ENCODE results near the gene PTER.

Gene PTER, protein sequence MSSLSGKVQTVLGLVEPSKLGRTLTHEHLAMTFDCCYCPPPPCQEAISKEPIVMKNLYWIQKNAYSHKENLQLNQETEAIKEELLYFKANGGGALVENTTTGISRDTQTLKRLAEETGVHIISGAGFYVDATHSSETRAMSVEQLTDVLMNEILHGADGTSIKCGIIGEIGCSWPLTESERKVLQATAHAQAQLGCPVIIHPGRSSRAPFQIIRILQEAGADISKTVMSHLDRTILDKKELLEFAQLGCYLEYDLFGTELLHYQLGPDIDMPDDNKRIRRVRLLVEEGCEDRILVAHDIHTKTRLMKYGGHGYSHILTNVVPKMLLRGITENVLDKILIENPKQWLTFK

DNA sequence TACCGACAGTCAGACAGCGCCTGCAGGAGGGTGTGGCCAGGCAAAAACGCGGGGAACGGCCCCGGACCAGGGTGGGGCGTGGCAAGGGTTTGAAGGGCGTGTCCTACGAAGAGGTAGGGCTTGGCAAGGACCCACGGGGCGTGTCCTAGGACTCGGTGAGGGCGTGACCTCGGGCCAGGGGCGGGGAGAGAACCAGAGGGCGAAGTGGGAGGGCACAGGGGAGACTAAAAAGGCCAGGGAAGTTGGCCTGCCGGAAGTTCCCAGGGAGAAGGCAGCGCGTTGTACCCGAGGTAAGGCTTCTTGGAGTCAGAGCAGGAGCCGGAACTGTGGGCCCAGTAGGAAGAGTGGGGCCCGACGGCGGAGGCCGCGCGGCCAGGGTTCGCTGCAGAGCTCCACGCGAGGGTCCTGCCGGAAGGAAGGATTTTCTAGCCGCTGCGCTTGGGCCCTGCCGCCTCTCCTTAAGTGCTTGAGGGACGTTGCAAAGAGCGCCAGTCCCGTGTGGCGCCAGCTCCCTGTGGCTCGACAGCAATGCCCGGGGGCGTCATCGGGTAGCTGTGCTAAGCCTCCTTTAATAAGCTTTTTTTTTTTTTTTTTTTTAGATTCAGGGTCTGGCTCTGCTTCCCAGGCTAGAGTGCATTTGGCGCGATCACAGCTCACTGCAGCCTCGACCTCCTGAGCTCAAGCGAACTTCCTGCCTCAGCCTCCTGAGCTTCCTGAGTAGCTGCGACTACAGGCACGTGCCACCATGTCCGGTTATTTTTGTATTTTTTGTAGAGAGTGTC is at the start of gene PTER:
Gene PTER, plus strand, starts transcription at position 253 of the 782 bp plus-strand sequence. CDS start 47,375 bp downstream, outside the sequence.
- peak; percentile 98 to 99 for DNase-seq

DNA sequence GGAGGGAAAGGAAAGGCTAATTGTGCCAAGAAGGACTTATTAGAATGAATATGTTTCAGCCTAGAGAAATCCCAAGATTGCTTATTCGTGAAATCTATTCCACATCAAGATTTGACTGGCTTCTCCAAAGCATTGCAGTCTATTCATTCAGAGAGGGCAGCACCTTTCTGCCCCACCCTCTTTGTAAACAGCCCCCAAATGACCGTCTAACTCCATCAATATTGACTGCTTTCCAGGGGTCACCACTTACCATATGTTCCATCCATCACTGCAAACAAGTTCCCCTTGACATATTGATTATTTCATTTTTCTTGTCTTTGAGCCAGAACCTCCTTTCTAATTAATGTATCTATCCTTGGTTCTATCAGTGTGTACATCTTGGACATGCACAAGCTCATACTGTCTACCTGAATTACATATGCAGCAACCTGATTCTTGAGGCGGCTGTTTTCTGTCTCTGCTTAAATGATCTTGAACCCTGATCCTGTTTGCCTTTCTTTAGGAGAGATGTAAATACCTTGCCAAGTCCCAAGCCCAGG is 44.2 kb upstream of the PTER start:
- DNase-seq = no peak

DNA sequence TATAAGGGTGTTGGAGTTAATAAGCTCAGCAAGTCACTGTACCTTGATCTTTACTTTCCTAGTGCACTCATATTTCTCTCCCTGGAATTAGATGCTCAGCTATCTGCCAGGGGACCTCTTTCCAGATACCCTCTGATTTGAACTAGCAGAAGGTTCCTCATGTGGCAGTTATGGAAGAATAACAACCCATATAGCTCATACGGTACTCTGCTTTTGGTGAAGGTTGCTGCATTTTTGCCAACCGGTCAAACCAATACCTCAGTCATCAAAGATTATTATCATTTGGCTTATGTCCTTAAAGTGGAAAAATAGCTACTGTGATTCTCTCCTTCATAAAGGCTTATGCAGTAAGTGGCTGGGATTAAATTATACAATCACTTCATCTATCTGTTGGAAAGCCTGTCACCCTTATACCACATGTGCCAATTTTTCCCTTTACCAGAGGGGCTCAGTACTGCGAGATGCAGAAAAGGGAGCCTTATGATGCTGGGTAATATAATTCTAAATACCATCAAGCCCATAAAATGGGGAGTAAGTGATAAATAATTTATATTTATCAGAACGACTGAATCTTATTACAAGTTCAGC is 43.4 kb upstream of the PTER start:
- DNase-seq = no peak

GRCh38 chr10:16401416-16401815 is 35.4 kb upstream of the PTER start:
- DNase-seq = no peak

DNA sequence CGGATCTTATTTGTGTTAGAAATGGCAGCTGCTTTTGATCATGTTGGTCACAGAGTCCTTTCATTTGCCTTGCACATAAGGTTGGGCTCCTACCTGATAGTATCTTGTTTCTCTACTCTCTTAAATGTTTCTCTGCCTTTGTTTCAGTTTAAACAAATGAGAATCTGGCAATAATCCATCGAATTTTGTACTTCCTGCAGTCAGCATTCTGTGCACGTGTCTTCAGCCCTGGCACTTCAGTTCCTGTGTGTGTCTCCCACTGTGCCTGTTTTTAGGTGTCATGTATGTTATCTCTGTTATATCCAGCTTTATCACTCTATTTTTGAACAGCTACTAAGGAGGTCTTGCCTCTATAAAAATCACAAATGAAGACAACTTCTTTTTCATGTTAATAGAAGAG is 28.4 kb upstream of the PTER start:
- DNase-seq = no peak

DNA sequence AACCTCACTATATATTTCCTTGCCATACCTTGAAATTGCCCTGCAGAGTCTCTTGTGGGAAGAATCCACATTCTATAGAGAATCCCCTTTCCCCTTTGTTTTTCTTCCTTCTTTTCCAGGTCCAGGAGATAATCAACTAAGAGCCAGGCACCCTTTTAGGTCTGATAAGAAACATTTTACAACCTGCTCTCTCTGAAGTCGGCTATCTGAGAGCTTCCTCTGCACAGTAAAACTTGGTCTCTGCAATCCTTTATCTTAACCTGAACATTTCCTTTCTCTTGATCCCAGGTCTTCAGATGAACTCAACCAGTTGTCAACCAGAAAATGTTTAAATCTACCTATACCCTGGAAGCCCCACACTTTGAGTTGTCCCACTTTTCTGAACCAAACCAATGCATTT is 19.5 kb upstream of the PTER start:
- DNase-seq = no peak

- DNase-seq = no peak
Observed at GRCh38 chr10:16423599-16423998, 13.2 kb upstream of the PTER start.

DNA sequence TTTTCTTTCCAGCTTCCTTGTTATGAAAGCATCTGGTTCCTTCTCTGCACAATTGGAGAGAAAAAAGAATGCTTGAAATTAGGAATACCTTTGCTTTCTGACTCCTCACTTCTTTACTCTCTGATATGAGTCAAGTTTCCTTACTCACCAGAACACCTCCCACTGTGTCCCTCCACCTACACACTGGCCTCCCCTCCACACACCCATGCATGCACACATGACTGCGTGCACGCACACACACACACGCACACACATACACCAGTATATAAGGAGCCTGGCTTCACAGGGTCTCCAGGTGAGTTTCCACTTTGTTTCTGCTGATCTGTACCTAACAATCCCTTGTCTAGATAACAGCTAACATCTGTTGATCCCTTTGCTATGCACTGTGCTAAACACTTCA is 11.4 kb upstream of the PTER start:
- DNase-seq = no peak

GRCh38 chr10:16429539-16429938 is 7.3 kb upstream of the PTER start:
- DNase-seq = no peak

DNA sequence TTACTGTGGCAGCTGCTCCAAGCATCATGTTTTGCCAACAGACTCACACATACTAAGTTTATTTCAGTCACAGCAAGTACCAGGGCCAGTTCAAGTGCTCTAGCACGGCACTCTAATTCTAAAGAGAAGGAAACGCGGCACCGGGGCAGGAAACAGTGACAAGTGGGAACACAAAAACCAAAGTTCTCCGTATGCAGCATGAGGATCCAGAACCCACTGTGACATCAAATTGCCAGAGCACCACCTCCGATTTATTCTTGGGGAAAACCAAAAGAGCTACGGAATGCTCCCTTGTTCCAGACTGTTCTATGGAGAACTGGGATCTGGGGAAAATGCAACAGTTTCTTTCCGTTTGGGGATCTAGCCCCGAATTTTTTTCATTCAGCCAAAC is 448 bp upstream of the PTER start:
- no peak for DNase-seq

DNA sequence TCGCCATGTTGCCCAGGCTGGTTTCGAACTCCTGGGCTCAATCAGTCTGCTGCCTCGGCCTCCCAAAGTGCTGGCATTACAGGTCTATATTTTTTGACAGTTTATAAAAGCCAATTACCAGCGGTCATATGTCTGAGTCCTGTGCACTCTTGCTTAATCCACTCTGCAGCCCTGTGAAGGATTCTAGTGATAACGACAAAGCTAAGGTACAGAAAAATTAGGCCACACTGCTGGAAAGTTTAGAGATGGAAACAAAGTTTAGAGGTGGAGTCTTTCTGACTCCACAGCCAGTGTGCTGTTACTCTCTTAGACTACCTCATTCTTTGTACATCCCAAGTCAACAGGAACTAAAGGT is 707 bp downstream of the PTER start:
- no peak for DNase-seq

- peak; percentile 15 to 36 for DNase-seq
Observed at GRCh38 chr10:16439295-16439694, 2.5 kb downstream of the PTER start.

- DNase-seq = no peak
Observed at GRCh38 chr10:16440396-16441133, 3.8 kb downstream of the PTER start.

DNA sequence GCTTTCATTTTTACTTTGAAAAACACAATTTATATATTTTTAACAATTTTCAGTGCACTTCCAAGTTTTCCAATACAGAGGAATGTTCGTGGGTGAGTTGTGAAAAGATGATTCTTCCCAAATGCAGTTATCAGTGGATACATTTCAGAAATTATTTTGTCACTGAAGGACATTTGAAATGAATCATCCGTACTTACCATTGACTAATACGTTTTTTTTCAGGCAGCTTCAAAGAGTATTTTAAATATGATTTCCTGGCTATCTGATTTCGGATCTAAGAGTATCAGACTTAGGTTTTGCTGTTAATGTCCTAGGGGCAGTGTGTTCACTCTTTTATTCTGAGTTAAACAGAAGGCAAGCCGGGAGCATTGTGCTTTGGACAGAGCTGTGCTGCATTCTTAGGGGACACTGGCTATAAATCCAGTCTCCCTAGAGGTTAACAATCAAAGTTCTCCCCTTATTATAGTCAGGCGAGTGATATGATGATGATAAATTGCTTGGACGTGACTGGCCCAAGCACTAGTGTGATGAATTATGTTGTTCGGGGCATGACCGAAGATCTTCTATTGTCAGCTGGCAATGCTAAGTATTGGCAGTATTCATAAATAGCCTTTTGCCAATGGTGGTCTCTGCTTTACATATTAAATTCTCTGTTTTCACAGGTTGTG is 4.5 kb downstream of the PTER start:
- peak in 1 of 2 donors; percentile 2 for DNase-seq

DNA sequence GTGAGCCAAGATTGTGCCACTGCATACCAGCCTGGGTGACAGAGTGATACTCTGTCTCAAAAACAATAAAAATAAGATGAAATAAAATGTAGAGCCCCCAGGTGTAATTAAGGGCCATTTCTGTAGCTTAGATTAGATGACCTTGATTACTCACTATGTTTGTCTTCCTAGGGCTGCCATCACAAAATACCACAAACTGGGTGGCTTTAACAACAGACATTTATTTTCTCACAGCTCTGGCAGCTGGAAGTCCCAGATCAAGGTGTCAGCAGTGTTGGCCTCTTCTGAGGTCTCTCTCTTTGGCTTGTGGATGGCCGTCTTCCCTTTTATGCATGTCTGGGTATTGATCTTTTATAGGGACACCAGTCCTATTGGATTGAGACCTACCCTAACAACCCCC is 6.1 kb downstream of the PTER start:
- no peak for DNase-seq

DNA sequence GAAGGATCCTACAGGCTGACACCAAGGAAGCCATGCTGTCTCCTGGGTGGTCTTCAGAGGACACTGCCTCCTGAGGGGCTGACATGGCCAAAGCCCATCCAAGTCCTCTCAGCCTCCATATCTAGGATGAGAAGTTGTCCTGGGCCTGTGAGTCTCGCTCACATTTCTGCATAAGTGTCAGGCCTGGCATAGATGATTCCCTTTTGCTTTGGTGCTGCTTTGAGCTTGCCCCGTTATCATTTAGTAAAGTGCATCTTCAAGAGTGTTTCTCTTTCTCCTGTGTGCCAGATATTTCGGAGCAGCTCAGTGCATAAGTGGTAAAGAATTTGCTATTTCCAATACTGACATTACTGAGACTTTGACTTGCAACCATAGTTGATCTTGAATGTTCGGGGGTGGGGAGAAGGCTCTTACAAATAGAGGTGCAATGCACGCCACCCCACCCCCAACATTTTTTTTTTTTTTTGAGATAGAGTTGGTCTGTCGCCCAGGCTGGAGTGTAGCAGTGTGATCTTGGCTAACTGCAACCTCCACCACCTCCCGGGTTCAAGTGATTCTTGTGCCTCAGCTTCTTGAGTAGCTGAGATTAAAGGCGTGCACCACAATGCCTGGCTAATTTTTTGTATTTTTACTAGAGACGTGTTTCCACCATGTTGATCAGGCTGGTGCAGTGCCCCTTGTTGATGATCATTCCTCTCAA is 9.1 kb downstream of the PTER start:
- DNase-seq = no peak

- no peak for DNase-seq
Observed at GRCh38 chr10:16449454-16449853, 12.6 kb downstream of the PTER start.

GRCh38 chr10:16458166-16458955 is 21.6 kb downstream of the PTER start:
- DNase-seq = no peak

DNA sequence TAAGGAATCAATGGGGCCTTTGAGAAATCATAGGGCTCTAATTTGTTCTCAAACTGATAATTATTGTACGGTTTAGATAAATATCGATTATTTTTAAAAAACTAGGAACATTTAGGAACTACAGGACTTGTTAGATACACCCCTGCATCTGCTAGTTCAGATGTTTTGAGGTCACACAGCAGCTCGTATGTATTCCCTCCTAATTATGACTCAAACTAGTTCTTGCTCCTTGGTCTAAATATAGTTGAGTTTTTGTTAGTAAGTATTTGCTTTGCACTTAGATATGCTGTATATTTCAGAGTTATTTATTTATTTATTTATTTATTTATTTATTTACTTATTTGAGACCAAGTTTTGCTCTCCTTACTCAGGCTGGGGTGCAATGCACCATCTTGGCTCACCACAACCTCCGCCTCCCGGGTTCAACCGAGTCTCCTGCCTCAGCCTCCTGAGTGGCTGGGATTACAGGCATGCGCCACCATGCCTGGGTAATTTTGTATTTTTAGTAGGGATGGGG is 22.7 kb downstream of the PTER start:
- DNase-seq = no peak

DNA sequence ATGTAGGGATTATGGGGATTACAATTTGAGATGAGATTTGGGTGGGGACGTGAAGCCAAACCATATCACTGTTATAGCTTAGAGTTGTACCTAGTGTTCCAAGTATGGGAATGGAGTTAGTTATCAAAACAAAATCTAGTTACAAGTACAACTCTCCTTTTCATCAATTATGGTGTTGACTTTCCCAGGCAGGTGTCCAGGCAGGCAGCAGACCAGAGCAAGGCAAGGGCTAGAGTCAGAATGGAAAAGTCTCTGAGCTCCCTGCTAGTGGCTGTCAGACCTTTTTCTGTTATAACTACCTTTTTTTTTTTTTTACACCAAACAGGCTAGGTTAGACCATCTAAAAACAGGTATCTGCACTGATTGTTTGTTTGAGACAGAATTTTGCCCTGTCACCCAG is 29.2 kb downstream of the PTER start:
- DNase-seq = no peak

DNA sequence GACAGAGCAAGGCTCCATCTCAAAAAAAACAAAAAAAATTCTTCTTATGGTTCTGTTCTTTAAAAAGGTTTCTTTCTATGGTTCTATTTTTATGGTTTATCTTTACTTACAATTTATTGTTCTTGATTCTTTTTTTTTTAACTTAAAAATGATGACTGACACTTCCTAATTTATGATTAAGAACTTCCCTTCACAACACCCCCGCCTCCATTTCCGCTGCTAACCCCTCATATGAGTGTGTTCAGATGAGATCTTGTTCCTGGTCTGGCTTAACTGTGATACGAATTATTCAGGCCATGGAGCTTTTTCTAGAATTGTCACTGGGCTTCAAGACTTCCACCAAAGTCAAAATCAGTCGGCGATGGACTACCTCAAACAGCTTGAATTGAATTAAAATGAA is 33.9 kb downstream of the PTER start:
- peak; percentile 76 to 81 for DNase-seq
